Astrocyte of the cerebellum (primary cell): ENCODE results near the gene SDK2.

ENCODE experiments used
- DNase-seq: peaks from one replicate; pipeline ENCODE4 v3.0.0-alpha.2; 2011; ENCODE audit warnings: low read depth
- H3K4me3 ChIP-seq: 2 replicates; pipeline ENCODE4 v1.5.1; 2011; ENCODE audit warnings: mild to moderate bottlenecking, low read depth, low read length, moderate library complexity
- CTCF ChIP-seq: IDR thresholded peaks from 2 replicates; pipeline ENCODE4 v1.5.1; 2012; ENCODE audit warnings: low read length, low read depth, moderate library complexity, mild to moderate bottlenecking; ENCODE audit errors: missing control alignments
- in situ Hi-C: cut with HindIII; loops from 2 replicates; pipeline ENCODE4 v1.10.0; 2017; ENCODE audit warnings: low sequenced_read_pairs

SDK2 gene

GRCh38 chr17:73609758-73610157 lies 34.5 kb downstream of the SDK2 start:
- TF ChIP-seq CTCF: no peak
- H3K4me3 ChIP-seq: no peak overlapping the region
- DNase-seq: no peak
- in situ Hi-C loops: no loop called here

GRCh38 chr17:73609060-73609459 lies 35.2 kb downstream of the SDK2 start:
- in situ Hi-C loops: no loop called here
- no peak overlapping the region for H3K4me3 ChIP-seq
- no peak for DNase-seq
- TF ChIP-seq CTCF: no peak

GRCh38 chr17:73605444-73605843 lies 38.8 kb downstream of the SDK2 start:
- no peak for TF ChIP-seq CTCF
- DNase-seq: no peak
- in situ Hi-C loops: no loop called here
- no peak overlapping the region for H3K4me3 ChIP-seq

- no peak for TF ChIP-seq CTCF
- no peak overlapping the region for H3K4me3 ChIP-seq
Observed at GRCh38 chr17:73604476-73604875, 39.8 kb downstream of the SDK2 start.

GRCh38 chr17:73603971-73604370 lies 40.3 kb downstream of the SDK2 start:
- in situ Hi-C loops: no loop called here
- no peak for DNase-seq

More at GRCh38 chr17:73604476-73604875, 39.8 kb downstream of the SDK2 start:
- in situ Hi-C loops: no loop called here
- DNase-seq: no peak

GRCh38 chr17:73600103-73600871 lies 44.0 kb downstream of the SDK2 start:
- H3K4me3 ChIP-seq: no peak overlapping the region
- no peak for TF ChIP-seq CTCF
- DNase-seq: no peak
- in situ Hi-C loops: no loop called here

More at GRCh38 chr17:73603971-73604370, 40.3 kb downstream of the SDK2 start:
- TF ChIP-seq CTCF: no peak
- no peak overlapping the region for H3K4me3 ChIP-seq

- H3K4me3 ChIP-seq: no peak overlapping the region
- no peak for TF ChIP-seq CTCF
- in situ Hi-C loops: no loop called here
- DNase-seq: no peak
Observed at GRCh38 chr17:73599599-73599998, 44.6 kb downstream of the SDK2 start.
